ENCODE results near the gene ICOS.

The ICOS gene, protein sequence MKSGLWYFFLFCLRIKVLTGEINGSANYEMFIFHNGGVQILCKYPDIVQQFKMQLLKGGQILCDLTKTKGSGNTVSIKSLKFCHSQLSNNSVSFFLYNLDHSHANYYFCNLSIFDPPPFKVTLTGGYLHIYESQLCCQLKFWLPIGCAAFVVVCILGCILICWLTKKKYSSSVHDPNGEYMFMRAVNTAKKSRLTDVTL
- total RNA-seq: 0 to 0.29 (median 0.08) reads per million in 18 experiments

GRCh38 chr2:203936535-203936934 is at the start of gene ICOS:
Gene ICOS (plus strand): TSS chr2:203936763. CDS start chr2:203936815, 52 bp downstream.
- no peak for DNase-seq

- no peak for DNase-seq
These were observed 48.9 kb upstream of the ICOS start for GRCh38 chr2:203887677-203888076.

DNA sequence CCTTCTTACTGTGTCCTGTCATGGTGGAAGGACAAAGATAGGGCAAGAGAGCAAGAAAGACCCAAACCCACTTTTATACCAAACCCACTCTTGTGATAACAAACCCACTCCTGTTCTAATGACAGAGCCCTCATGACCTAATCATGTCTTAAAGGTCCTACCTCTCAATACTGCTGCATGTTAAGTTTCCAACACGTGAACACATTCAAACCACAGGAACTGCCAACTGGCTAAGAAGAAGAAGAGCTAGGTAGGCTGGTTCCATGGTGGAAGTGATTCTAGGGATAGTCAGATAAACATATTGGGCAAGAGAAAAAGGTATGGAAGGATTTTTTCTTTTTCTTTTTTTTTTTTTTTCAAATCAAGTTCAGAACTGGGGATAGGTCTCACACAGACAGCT is 47.0 kb upstream of the ICOS start:
- DNase-seq: no peak

DNA sequence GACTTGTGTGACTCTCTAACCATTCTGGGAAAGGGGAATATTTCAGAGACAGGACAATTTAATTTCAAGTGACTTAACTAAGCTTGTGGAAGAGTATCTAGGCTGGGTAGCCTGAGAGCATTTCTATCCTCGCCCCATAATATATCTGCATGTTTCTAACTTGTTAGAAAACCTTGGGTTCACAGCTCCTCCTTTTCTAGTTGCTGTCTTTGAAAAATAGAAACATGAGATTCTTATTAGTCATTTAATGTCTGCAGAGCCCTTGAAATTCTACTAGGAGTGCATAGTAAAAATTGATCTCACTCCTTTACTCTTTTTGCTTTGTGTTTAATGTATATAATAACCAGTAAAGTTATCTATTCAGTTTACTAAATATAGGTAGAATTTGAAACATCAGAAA is 46.6 kb upstream of the ICOS start:
- no peak for DNase-seq

- no peak for DNase-seq
These were observed 45.8 kb upstream of the ICOS start for GRCh38 chr2:203890733-203891132.

DNA sequence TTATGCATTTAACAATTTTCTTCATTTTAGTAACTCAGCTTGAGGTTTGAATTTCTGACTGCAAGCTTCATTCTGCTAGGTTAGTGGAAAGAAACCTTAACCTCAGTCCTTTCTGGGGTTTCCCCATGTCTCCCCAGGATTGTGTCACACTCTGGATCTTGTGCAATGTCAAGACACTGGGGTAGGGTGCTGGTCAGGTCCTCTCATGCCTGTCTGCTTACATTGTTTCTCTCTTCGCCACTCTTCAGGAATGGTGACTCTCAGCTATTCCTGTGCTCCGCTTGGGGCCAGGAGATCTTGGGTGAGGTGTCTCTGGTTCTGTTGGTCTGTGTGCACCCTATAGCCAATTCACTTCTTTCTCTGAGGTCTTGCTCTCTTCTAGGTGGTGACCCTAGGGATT is 45.1 kb upstream of the ICOS start:
- DNase-seq: peak; percentile 80 to 91

DNA sequence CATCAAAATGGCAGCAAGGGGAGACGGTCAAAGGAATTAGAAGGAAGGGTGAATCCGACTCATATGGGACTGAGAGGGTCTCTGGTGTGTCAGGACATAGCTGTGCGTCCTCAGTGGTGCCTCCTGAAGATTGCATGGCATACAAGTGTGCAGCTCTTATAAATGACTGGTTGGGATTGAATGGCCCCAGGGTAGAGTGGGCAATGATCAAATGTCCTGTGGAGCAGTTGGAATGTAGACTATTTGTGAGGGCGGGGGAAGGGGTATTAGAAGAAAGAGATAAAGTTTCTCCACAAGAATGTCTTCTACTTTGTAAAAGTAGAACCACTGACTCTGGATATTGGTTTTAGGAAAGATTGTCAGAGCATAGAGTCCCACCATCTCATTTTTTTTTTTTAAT is 44.4 kb upstream of the ICOS start:
- DNase-seq: no peak

GRCh38 chr2:203893401-203893800 is 43.2 kb upstream of the ICOS start:
- DNase-seq: no peak

GRCh38 chr2:203893840-203894239 is 42.7 kb upstream of the ICOS start:
- no peak for DNase-seq

DNA sequence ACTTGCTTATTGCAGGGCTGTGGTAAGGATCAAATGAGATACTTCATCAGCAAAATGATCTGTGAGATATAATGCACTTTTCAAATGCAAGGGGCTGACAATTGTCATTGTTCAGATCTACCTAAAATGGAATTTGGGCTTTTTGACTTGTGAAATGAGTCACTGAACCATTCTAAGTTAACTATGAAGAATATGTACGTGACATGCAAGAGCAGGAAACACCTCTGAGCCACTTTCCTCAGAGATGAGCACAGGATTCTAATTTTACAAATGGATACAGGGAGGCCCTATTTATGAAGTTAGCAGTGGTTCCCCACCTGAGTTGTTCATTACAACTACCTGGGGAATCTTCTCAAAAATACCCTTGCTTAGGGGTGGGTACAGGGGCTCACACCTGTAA is 42.3 kb upstream of the ICOS start:
- DNase-seq: no peak

DNA sequence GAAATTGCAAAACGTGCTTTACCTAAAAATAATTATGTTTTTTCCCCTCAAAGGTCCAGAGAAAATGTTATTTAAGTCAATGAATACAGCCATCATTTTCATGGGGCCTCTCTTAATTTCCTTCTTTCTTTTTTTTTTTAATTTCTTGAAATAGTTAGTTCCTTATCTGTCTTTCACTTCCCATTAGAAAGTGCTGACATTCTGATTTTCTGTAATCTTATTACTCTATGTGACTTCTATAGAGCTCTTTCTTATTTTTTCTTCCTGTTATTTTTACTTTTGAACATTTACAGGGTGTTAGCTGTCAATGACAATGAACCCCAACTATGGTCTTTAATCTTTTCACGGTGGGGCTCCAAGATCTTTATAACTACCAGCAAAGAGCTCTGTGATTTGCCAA is 39.0 kb upstream of the ICOS start:
- DNase-seq: peak in 1 of 2 donors; percentile 84

DNA sequence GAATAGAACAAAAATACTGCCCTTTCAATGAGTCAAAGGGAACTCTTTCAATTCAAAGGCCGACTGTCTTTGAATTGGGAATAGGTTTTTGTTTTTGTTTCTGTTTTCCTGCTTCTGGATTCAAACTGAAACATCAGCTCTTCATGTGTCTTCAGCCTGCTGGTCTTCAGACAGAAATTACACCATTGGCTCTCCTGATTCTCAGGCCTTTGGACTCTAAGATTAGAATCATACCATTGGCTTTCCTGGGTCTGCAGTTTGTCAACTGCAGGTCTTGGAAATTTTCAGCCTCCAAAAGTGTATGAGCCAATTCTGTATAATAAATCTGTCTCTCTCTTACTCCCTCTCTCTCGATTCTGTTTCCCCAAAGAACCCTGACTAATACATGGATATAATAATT is 37.9 kb upstream of the ICOS start:
- DNase-seq: no peak

GRCh38 chr2:203900253-203900652 is 36.3 kb upstream of the ICOS start:
- DNase-seq: no peak

- no peak for DNase-seq
These were observed 32.5 kb upstream of the ICOS start for GRCh38 chr2:203904022-203904421.

DNA sequence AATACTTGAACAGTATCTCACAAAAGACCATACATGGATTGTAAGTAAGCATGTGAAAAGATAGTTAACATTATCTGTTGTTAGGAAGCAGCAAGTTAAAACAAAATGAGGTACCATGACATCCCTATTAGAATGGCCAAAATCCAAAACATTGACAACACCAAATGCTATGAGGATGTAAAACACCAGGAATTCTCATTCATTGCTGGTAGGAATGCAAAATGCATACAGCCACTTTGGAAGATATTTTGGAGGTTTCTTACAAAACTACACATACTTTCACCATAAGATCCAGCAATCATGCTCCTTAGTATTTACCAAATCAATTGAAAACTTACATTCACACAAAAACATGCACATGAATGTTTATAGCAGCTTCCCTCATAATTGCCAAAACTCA is 30.9 kb upstream of the ICOS start:
- no peak for DNase-seq

GRCh38 chr2:203908066-203908796 is 28.3 kb upstream of the ICOS start:
- peak; percentile 85 to 88 for DNase-seq

GRCh38 chr2:203908797-203909185 is 27.8 kb upstream of the ICOS start:
- DNase-seq: no peak

GRCh38 chr2:203909261-203909967 is 27.1 kb upstream of the ICOS start:
- DNase-seq: peak; percentile 77 to 81

GRCh38 chr2:203909974-203910373 is 26.6 kb upstream of the ICOS start:
- no peak for DNase-seq

DNA sequence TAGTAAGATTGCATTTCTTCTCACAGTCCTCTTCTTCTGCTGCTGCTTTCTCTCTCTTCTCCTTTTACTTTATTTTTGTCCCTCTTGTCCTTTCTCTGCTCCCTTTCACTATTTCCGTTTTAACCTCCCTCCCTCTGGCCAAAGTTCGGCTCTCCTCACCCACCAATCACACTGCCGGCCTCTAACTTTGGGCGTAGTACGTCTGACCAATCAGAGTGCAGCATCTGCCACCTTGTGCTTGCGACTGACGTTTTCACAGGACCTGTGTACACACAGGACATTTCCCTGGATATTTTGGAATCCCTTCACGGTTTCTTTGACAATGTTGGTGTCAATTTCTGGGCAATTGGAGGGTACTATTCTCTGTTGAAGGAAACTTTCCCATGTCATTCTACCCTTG is 22.6 kb upstream of the ICOS start:
- DNase-seq: no peak

- peak in 1 of 2 donors; percentile 26 for DNase-seq
These were observed 21.9 kb upstream of the ICOS start for GRCh38 chr2:203914546-203915182.

- DNase-seq: no peak
These were observed 21.3 kb upstream of the ICOS start for GRCh38 chr2:203915256-203915655.

- no peak for DNase-seq
These were observed 19.8 kb upstream of the ICOS start for GRCh38 chr2:203916756-203917155.
